ENCODE data around the gene CCNF.

- TF ChIP-seq CTCF (conservative IDR thresholded peaks at IDR 0.05; ENCODE audit: low read depth, low read length): no peak
- TF ChIP-seq EZH2 (IDR thresholded peaks at IDR 0.05; ENCODE audit: borderline replicate concordance, low read depth, low read length, poor library complexity, severe bottlenecking): no peak
Measured at GRCh38 chr16:2450975-2451381, 21.7 kb downstream of the CCNF start.

Measured in A673 (cell line).